GDM1 (cell line): ENCODE data around the gene TMED7.
A peak's percentile ranks its signal among the peaks of the same experiment; 100 is the strongest.

Experiments used
- DNase-seq: peaks from one replicate; lab custom pipeline; 2025; lab: John Stamatoyannopoulos, UW

Gene TMED7

DNA sequence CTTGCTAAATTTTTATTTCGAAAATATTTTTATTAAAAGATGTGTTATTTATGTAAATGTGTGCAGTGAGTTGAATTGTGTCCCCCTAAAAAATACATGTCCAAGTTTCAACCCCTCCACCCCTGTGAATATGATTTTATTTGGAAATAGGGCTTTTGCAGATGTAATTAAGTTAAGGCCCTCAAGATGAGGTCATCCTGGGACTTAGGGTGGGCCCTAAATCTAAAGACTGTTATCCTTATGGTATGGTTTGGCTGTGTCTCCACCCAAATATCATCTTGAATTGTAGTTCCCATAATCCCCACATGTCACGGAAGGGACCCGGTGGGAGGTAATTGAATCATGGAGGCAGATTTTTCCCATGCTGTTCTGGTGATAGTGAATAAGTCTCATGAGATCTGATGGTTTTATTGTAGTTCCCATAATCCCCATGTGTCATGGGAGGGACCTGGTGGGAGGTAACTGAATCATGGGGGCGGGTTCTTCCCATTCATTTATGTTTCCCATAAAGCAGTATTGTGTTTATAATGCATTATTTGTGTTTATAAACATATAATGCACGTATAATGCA, 1.5 kb upstream of the TMED7 start:
- DNase-seq: no peak

DNA sequence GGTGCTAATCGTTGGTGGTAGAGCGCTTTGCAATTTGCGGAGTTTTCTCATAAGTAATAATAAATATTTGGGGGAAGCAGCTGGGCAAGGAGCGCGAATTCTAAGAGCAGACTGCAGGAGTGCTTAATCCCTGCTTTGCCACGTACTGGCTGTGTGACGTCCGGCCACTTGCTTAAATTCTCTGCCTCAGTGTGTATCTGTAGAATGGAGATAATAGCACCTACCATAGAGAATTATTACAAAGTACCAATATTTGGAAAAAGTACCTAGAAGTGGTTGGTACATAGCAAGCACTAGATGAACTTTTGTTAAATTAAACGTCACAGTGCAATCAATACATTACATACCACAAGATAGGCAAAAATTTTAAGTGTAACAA, 598 bp upstream of the TMED7 start:
- DNase-seq: no peak

DNA sequence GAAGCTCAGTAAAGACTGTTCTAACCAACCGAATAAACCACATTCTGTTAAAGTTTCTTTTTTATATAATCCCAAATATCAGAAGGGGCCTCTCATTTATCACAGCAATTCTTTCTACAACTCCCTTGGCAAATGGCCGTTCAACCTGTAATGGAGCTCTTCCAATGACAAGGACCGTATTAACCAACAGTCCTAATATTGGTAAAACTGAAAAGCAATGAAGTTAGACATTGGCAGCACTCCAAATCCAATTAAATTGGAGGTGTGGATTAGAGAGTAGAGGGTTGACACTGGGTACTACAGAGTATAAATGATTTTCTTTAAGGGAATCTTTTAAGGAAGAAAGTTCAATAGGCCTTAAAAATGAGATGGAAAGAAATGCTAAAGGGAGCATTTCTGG, 842 bp downstream of the TMED7 start:
- no peak for DNase-seq

DNA sequence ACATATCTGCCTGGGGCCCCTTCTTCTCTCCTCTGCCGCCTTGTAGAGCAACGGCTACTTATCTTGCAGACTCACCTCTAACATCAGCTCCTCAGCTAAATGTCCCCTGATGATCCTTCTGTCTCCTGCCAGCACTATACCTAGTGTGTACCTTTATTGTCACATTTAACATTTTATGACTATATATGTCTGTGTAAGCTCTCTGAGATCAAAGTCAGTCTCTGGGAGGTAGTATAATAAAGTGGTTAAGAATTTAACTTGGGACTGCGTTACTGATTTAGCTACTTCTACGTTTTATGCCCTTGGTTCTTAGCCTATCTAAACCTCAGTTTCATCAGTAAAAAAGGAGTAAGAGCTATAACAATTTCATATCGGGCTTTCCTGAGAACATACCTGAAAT, 2.2 kb downstream of the TMED7 start:
- DNase-seq: no peak

DNA sequence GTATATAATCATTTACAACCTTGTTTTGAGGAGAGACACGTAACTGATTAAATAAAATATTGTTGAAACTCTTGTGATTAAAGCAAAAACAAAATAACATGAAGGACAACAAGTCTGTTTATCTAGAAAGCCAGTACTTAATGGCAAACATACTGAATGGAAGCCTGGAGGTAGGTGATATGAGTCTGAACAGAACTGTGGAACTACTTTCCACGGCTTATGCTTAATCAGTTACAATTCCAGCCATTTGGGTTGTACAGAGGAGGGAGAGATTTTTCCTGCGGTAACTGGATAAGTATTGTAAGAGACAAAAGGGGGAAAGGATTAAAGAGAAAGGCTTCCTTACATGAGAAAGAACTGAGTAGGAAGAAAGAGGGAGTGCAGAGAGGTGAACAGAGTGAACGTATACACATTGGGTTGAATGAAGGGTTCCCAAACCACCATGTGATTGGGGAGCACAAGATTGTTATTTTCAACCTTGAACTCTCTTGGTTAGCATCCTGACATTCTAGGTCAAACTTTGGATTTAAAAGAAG, 4.4 kb downstream of the TMED7 start:
- no peak for DNase-seq

DNA sequence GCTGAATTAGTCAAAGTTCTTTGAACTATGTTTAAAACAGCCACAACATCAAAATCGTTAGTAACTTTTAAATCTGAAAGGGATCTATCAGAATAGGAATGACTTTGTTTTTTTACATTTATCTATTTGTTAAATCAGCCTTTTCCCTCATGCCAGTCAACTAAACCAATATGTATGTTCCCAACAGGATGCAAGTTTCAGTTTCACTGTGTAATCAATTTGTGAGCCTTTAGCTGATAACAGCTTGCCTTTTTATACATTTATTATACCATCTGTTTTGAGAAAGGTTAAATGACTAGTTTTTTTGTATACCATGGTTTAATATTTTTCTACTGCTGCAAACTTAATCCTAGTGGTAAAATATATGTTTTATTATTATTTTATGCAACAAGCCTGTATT, 8.9 kb downstream of the TMED7 start:
- DNase-seq: no peak

DNA sequence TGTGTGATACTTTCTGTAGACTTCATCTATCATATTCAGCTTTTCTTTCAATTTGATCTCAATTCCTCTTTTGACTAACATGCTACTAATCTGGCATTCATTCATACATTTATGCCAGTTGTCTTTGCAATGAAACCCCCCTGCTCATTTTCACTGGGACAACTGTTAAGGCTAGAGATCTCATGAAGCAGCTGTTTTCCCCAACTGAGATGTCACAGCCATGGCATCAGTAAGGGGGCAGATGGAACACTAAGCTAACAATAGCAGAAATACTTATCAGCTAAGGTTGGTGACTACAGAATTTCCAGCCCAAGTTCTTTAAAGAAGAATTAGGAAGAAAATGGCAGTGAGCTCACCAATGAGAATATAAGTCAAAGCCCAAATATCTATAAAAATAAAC, 9.4 kb downstream of the TMED7 start:
- DNase-seq: no peak

DNA sequence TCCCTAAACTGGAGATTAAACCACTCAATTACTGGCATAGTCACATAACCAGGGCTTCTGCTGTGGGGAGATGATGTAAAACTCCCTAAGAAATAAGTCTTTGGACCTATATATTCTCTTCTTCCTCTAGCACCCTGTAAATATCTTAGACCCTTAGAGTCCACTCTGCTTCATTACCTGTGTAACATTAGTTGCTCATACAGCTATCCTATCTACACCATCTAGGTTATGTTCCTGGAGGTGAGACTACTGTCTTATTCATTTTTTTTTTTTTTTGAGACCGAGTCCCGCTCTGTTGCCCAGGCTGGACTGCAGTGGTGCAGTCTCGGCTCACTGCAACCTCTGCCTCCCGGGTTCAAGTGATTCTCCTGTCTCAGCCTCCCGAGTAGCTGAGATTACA, 14.0 kb downstream of the TMED7 start:
- no peak for DNase-seq

DNA sequence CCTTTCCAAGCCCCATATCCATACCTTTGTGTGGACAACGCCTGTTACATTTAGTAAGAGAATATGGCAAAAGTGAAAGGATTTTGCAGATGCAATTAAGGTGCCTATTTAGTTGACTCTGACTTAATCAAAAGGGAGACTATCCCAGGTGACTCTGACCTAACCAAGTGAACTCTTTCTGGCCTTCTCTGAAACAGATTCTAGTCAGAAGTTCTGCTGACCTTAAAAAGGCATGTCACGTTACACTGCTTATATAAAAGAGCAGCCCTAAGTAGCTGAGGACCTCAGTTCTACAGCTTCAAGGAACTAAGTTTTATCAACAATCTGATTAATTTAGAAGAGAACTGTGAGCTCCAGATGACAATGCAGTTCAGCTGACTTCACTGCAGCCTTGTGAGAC, 17.9 kb downstream of the TMED7 start:
- no peak for DNase-seq

DNA sequence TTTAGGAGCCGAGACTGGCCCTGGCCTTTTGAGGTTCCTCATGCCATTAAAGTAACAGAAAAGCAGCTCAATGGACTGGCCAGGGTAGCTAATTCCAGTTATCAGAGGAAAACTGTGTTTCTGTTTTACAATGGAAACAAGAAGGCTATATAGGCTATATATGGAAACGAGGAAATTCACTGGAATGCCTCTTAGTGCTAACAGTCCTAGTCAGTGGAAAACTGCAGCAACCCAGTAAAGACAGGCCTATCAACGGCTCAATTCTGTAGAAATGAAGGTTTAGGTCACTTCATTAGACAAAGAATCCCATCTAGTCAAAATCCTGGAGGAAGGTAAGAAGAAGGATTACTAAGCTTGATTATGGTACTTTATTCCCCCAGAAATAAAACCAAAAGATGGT, 20.4 kb downstream of the TMED7 start:
- DNase-seq: no peak

DNA sequence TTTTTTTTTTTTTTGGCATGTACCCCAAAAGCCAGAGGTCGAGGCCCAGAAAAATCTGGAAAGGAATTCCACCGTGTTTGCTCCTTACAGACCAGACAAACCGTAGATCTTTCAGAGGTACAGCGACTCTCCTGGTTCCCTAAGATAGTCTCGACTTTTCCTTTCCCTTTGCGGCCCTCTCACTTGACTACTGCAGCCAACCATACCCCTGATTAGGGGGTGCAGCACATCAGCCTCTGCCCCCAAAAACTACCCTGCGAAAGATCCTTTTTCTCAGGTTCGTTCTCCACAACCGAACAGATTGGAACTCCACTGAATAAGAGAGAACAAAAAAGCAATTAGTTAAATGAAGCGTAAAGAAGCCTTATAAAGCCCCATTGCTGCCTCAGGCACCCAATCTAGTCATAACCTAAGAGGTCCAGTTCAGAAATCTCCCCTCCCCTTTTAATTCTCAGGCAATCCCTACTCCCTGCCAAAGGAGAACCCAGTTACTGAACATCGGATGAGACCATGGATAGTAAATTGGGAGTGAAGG, 23.2 kb downstream of the TMED7 start:
- DNase-seq: no peak

DNA sequence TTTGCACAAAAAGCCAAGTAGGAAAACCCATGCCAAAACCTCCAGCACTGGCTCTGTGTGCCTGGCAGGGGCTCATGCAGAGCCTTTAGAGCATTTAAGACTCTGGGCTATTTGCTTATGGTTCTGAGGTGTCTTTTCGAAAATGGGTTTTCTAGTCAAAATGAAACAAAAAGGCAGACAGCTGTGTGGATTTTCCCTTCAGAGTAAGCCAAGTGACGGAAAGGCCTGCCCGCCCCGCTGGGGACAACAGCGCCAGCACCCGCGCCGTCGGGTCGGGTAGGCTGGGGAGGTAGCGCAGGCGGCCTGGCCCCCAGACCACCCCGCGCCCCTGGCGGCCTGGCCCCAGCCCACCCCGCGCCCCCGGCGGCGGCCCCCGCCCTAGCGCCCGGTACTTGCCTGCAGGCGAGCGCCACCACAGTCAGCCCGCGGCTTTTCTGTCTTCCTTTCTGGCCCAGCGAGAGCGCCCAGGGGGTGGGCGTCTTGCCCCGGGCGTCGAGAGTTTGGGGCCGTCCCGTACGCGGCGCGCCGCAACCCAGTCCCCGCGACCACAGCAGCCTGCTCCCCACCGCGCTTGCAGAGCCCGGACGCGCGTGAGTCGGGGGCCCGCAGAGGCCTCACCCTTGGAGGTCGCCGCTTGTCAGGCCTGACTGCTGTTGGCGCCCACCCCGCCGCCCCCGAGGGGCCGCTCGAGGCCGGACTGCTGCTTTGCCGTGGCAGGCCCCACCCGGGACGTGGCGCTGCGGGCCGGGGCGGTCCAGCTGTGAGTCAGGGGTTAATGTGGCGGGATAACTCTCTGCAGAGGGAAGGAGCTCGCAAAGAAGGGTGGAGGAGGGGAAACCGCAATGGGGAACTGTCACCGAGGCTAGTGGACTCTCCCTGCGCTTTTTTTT, 23.9 kb downstream of the TMED7 start, which contains the start of gene TICAM2:
Gene TICAM2, minus strand, starts transcription at position 779 of the 890 bp plus-strand sequence. CDS start 21,223 bp downstream, outside the sequence.
- DNase-seq: peak; percentile 40

DNA sequence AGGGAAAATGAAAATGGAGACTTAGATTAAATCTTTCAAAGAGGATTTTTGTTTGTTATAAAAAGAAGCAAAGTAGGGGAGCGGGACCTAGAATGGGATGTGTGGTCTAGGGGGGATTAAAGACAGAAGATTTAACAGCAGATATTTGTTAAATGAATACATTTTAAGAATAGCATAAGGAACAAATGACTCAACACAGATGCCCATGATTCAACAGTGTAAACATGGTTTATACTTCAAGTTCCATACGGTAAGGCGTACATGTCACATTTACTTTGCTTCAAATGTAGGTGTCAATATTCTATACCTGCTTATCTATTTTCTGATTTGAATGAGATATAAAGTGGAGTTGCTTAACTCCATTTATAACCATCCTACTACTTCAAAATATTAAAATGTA, 25.1 kb downstream of the TMED7 start:
- DNase-seq: no peak

DNA sequence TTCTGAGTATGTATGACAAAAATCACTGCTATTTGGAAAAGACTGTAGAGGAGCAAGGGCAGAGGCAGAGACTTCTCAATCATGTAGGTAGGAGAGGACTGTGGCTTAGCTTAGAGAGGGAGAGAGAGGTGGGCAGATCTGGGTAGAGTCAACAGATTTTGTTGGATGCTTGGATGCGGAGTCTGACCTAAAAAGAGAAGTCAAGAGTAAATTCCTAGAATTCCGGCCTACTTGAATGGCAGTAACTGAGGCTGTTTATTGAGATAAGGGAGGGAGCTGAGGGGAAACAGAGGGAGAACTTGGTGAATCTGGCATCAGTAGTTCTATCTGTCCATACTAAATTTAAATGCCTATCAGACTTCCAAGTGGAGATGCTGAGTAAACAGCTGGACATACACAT, 25.9 kb downstream of the TMED7 start:
- DNase-seq: no peak

DNA sequence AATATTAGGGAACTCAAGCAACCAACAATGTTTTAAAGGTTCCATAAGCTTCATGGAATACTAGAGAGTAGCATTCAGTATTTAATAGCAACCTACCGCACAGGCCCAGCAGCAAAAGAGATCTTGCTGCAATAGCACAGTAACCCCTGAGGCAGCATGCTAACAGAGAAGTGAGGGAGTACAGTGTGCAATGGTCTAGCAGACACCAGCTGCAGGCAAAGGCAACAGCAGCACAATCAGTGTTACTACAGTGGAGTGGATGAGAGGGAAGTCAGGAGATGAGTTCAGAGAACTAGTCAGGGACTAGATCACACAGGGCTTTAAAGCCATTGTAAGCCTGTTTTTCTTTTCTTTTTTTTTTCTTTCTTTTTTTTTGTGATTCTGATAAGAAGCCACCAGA, 26.3 kb downstream of the TMED7 start:
- DNase-seq: no peak

DNA sequence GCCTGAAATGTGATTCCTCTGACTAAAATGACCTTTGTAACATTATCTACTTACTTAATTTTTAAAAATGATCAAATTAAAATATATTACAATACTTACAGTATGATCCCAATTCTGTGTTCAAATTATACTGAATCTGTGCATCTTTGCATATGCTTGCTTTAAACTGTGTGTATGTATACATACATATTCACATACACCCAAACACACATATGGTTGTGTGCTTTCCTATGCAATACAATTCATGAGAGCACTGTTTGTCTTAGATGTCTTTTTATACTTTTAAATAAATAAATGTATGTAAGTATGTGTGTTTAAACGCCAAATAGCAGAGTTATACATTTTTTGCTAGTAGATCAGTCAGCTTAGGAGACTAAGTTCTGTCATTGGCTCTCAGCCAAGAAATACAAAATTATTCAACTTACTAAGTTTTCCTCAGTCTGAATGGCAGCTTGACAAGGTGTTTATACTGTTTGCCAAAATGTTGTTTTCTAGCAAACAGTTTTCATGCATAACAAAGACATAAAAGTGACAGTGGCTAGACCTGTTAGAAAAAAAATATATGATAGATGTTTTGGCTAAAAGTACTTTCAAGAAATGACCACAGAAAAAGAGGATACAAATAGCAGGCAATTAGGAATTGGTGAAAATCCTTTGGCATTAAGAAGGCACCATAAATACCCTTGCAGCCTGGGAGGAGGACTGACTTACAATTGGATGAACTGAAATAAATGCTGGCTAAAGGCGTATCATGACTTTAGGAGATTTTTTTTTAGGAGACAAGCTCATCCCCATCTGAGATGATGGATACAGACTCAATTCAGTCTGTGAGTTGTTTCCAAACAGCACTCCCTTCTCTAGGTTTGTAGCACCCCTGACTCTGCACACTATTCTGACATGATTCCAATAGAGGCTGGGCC, 31.4 kb downstream of the TMED7 start:
- DNase-seq: no peak

DNA sequence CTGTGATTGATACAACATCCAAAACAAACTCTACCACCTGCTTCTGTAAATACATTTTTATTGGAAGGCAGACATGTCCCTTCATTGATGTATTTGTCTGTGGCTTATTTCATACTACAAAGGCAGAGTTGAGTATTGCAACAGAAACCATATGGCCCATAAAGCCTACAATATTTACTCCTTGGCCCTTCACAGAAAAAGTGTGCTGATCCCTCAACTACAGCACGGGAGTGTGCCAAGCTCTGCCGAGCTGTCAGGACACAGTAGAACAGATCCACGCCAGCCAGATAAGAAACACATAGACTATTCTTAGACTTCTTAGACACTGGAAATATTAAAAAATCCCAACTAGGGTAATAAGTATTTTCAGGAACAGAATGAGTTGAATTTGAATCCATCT, 36.8 kb downstream of the TMED7 start:
- no peak for DNase-seq

DNA sequence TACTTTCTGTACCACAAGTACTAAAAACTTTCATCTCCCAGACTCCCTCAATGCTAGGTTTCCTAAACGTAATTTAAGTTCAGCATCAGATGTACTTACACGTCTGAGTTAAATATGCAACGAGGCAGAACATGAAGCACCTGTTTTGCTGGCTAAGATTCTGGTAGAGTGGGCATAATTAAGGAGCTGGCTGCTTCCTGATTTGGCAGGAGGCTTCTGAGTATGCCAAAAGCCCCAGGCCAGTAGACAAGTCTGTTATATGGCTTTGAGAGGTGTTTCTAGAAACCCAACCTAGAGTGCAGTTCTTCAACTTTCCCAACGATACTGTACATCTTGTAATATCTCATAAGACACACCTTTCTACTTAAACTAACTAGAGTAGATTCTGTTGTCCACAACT, 37.2 kb downstream of the TMED7 start:
- DNase-seq: no peak

DNA sequence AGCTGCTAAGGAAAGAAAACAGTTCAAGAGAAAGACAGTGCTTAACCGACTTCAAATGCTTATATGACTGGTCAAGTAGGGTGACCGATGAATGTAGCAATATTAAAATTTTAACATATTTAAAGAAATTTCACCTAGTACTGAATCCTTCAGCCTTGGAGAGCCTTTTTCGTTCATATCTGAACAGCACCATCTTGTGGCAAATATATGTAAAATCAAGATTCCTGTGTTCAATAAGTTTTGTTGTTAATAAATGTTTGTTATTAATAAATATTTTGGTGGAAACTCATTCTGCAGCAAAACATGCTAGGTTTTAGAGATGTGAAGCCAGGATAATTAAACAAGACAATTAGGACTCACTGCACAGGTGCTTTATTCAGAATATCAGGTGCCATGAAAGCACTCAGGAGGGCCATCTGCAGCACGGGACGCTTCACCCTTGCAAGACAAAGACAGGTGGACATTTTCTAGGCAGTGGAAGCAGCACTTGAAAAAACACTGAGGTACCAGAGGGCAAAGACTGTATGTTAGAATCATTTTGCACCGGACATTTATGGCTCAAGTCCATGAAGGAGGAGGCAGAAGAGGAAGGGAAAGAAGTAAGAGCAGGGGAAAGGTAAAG, 39.2 kb downstream of the TMED7 start:
- no peak for DNase-seq

DNA sequence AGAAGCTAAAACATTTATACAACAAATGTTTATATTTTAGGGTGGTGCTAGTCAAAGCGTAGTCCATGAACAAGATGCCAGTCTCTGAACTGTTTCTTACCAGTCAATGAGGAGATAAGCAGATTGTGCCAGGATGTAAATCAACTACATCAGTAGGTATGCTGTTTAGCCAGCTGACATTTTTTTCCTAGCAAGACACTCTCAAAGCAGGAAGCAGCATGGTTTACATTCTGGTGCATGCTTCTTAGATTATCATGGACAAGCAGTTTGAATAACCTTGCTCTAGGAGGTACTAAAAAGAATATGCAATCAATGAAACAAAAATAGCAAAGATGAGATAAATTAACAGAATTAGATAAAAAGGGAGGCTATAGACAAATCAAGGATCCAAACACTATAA, 40.6 kb downstream of the TMED7 start:
- no peak for DNase-seq

DNA sequence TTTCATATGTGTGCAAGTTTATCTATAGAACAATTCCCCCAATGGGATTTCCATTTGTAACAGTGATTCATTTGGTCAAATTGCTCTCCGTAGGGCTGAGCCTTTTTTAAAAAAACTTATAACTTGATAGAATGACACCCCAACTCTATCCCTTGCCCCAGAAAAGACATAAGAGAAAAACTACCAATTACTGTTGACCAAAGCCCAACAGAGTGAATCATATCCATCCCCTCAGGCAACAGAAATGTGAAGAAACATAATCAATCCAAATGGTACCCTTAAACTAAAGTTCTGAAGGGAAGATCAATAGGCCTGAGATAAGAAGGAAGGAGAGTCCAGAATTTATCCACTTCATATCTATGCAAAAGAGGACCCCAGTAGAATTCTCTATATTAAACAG, 41.3 kb downstream of the TMED7 start:
- DNase-seq: no peak

DNA sequence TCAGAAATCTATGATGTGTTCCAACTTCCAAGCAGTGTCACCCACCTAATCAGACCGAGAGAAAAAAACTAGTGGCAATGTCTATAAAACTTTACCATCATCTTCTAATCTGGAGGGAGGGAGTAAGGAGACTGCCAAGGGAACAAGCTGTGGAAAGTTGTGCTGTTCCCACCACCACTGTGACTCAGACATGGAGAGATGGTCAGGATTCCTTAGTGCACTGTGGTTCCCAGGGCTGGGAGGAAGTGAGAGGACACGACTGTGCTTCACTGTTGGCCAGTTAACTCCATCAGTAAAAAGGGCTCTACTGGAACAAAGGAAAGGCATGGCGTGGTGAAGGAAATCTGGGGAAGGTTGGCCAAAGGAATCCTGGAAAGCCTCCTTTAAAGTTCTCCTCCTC, 42.4 kb downstream of the TMED7 start:
- no peak for DNase-seq
